GM20431 (cell line): ENCODE results near the gene PPP3R1.

Experiments used
- in situ Hi-C: fragments of 300-500 bp; cut with MseI, MboI; formaldehyde crosslinking; loops from one replicate; pipeline ENCODE4 v1.15.0; 2020; ENCODE audit warnings: low sequenced_read_pairs; ENCODE audit not compliant: unreplicated experiment

PPP3R1 gene

DNA sequence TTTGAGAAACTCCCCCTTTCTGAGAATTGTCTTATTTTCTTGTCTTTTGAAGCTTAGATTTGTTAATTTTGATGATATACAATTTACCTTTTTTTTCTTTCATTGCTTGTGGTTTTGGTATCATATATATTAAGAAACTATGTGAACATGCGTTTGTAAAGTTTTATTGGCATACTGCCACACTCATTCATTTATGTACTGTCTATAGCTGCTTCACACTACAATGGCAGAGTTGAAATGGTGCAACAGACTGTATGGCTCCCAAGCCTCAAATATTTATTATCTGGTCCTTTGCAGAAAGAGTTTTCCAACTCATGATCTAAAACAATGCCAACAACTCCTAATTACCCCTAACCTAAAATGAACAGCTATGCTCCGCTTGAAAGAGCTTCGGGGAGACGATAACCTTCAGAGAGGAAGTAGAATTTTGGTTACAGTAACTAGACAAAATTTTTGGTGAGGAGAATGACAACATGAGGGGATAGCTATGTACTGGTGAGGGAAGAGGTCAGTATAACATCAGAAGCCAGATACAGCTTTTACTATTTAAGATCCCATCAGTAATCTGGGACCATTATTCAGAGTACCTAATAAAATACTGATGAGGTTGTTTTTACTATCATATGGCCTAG, 16.1 kb downstream of the PPP3R1 start:
- in situ Hi-C loops: no loop called here

- in situ Hi-C loops: no loop called here
These were observed 17.2 kb downstream of the PPP3R1 start for GRCh38 chr2:68235090-68235489.

GRCh38 chr2:68234405-68234804, 17.9 kb downstream of the PPP3R1 start:
- in situ Hi-C loops: no loop called here

GRCh38 chr2:68231061-68231372, 21.3 kb downstream of the PPP3R1 start:
- in situ Hi-C loops: no loop called here

DNA sequence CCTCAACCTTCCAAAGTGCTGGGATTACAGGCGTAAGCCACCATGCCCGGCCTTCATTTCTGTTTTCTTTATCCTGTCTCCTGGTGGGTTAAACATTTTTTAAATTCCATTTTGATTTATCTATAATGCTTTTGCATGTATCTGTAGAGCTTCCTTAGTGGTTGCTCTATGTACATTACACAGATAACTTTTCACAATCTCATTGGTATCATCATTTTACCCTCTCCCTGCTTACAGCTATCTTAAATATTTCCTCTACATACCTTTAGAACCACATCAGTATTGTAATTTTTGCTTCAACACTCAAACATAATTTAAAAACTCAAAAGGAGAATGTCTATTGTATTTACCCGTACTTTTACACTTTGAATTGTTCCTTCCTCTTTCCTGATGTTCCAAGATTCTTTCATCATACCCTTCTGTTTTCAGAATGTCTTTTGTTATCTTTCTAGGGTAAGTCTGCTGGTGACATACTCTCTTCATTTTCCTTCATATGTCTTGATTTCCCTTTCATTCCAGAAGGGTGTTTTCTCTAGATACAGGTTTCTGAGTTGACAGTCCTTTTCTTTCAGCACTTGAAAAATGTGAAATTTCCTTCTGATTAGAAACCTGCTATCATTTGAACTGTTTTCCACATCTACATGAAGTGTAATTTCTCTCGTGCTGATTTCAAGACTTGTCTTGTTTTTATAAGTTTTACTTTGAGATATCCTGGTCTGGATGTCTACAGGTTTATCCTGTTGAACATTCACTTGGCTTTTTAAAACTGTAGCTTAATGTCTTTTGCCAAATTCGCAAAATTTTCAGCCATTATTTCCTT, 21.9 kb downstream of the PPP3R1 start:
- in situ Hi-C loops: no loop called here

- in situ Hi-C loops: no loop called here
These were observed 25.5 kb downstream of the PPP3R1 start for GRCh38 chr2:68226794-68227193.

- in situ Hi-C loops: no loop called here
These were observed 27.2 kb downstream of the PPP3R1 start for GRCh38 chr2:68225119-68225632.

DNA sequence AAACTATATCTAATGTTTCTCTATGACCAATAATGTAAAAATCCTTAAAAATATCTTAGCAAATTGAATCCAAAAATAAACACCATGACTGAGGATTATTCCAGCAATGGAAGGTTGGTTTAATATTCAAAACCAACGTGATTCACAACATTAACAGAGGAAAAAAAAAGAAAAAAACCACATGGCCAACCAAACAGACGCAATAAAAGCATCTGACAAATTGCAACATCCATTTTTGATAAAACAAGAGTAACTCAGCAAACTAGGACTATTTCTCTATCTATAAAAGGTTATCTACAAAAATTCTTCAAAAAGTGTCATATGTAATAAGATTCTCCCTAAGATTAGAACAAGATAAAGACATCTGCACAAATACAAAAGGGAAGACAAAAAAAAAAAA, 28.9 kb downstream of the PPP3R1 start:
- in situ Hi-C loops: no loop called here

DNA sequence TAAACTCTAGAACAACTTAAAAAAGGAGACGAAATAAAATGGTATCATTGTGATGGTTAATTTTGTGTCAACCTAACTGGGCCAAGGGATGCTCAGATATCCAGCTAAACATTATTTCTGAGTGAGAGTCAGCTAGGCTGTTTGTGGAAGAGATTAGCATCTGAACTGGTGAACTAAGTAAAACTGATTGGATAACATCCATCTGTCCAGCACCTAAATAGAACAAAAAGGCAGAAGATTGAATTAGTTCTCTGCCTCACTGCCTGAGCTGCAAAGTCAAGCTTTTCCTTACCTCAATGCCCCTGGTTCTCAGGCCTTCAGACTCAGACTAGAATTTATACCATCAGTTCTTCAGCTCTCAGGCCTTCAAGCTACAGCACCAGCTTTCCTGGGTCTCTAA, 30.0 kb downstream of the PPP3R1 start:
- in situ Hi-C loops: no loop called here

- in situ Hi-C loops: no loop called here
These were observed 33.9 kb downstream of the PPP3R1 start for GRCh38 chr2:68218343-68218901.

DNA sequence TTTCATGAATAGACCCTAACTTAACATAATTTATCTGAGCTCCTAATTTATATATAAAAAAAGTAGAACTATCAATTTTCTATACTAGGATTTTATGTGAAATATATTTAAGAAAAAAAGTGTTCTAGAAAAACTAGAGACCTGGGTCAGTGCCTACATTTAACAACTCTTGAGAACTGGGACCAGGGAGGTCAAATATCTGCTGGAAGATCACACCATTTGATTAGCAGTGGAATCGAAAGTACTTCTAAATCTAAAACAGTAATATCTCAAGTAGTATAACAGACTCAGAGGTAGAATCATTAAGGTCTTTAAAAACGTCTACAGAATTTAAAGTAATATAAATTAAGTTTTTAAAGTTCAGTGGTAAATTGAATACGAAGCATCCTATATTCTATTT, 34.6 kb downstream of the PPP3R1 start:
- in situ Hi-C loops: no loop called here

GRCh38 chr2:68216454-68217310, 35.6 kb downstream of the PPP3R1 start:
- in situ Hi-C loops: no loop called here

- in situ Hi-C loops: no loop called here
These were observed 38.0 kb downstream of the PPP3R1 start for GRCh38 chr2:68214381-68214780.

DNA sequence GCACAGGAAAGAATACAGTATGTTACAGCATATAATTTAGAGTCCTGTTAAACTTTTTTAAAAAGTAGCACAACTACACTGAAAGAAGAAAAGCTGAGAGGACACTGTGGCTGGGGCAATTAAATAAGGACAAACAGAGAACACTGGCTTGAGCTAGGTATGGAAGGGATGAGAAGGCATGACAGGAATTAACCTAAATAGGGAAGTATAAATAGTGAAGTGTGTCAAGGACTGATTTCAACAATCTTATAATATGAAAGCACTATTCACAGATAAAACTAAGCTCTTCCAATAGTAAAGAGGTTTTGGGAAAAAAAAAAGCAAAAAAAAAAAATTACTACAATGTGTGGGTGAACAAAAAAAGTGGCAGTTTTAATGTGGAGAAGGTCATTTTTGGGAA, 45.5 kb downstream of the PPP3R1 start:
- in situ Hi-C loops: no loop called here

DNA sequence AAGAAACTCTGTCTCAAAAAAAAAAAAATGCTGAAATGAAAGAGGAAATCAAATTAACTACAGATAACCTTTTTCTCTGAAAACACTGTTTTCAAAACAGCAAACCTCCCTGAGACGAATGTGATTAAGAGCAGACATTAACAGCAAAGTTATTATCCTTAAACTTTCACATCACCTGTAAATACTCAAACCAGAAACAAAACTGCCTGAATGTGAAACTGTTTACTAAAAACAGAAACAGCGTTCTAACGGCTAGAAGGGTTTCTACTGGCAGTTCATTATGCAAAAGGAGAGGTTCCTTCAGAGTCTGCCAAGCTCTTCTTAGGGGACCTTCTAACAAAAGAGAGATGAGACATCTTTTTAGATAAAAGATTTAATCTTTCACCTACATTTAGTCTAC, 48.7 kb downstream of the PPP3R1 start:
- in situ Hi-C loops: no loop called here

GRCh38 chr2:68200157-68200787, 52.1 kb downstream of the PPP3R1 start:
- in situ Hi-C loops: no loop called here

- in situ Hi-C loops: no loop called here
These were observed 56.1 kb downstream of the PPP3R1 start for GRCh38 chr2:68196120-68196716.

GRCh38 chr2:68195096-68195495, 57.2 kb downstream of the PPP3R1 start:
- in situ Hi-C loops: no loop called here

GRCh38 chr2:68193787-68194372, 58.5 kb downstream of the PPP3R1 start:
- in situ Hi-C loops: no loop called here
